Measurements from ENCODE around the gene FRMD5. TPM values are rescaled to one million over a fixed set of nuclear protein-coding genes. Genes with fewer than 3 reads are reported as not detected.

FRMD5 gene
- total and polyA plus RNA-seq, 2 experiments from 2014 or later: 0.51 to 3.8 TPM

GRCh38 chr15:44018151-44018550 is 176.9 kb downstream of the FRMD5 start:
- H2AFZ ChIP-seq: no peak overlapping the region
- no peaks in the 10 kb centered on the region for H3K9me3 ChIP-seq (ENCODE audit: low read depth)
- H4K20me1 ChIP-seq (ENCODE audit: insufficient read depth, poor library complexity, severe bottlenecking): no peaks in the 10 kb centered on the region
- WGBS (ENCODE audit: low lambda C conversion rate, missing lambda C conversion rate): 47% methylated on average over 2 of the region's 2 CpGs
- H3K79me2 ChIP-seq: no peaks in the 10 kb centered on the region
- TF ChIP-seq EZH2phosphoT487 (IDR thresholded peaks at IDR 0.05; ENCODE audit: low read depth, severe bottlenecking, unreplicated experiment) (no peak), EZH2 (IDR thresholded peaks at IDR 0.05; ENCODE audit: borderline replicate concordance) (no peak), CTCF (IDR thresholded peaks at IDR 0.05; ENCODE audit: poor library complexity) (no peak)
- DNase-seq (ENCODE audit: low spot score): no peak
- H3K9me2 ChIP-seq (replicated peaks; ENCODE audit: insufficient read depth): no peaks in the 10 kb centered on the region
- no peaks in the 10 kb centered on the region for H3K4me1 ChIP-seq (ENCODE audit: insufficient read depth)
- H3K4me3 ChIP-seq: no peak overlapping the region
- no peak overlapping the region for H3K4me2 ChIP-seq
- H3K27me3 ChIP-seq: no peaks in the 10 kb centered on the region
- H3K27ac ChIP-seq: no peak overlapping the region
- no peaks in the 10 kb centered on the region for H3K36me3 ChIP-seq (replicated peaks; ENCODE audit: insufficient read depth, low read depth)

DNA sequence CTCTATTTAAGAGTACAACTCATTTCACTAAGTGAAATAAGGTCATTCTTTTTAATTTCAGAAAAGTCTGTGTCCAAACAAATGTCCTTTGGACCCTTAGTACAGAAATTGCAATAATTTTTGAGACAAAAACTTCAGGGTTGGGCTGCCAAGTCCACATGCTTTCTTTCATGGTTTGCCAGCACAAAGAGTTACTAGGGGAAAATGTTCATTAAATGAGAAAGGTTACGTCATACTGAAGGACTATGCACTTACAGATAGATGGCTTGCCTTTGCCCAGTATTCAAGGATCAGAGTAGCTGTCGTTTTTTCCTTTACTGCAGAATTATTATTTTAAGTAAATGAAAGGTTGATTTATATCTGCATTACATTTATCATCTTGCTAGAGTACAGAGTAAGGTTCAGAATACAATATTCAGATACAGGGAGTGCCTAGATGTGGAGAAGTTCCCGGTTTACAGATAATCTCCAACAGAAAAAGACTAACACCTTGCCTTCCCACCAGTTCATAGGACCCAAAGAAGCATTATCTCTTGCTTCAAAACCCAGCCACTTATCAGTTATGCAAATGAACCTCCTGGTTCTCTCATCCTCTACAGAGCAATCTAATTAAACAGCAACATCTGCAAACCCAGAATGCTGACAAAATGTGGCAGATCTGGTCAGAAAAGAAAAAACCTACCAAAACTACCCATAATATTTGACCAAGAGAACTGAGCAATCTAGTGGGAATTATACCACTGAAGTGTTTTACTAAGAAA is 179.3 kb downstream of the FRMD5 start:
- no peaks in the 10 kb centered on the region for H3K9me3 ChIP-seq (ENCODE audit: low read depth)
- no peaks in the 10 kb centered on the region for H3K4me1 ChIP-seq (ENCODE audit: insufficient read depth)
- no peak overlapping the region for H3K4me3 ChIP-seq
- no peaks in the 10 kb centered on the region for H3K36me3 ChIP-seq (replicated peaks; ENCODE audit: insufficient read depth, low read depth)
- H3K27ac ChIP-seq: no peak overlapping the region
- H4K20me1 ChIP-seq (ENCODE audit: insufficient read depth, poor library complexity, severe bottlenecking): no peaks in the 10 kb centered on the region
- H3K79me2 ChIP-seq: no peaks in the 10 kb centered on the region
- WGBS (ENCODE audit: low lambda C conversion rate, missing lambda C conversion rate): 72% methylated on average over 3 of the region's 3 CpGs
- no peak overlapping the region for H3K4me2 ChIP-seq
- no peaks in the 10 kb centered on the region for H3K27me3 ChIP-seq
- no peak overlapping the region for H2AFZ ChIP-seq
- DNase-seq (ENCODE audit: low spot score): no peak
- no peak for TF ChIP-seq EZH2 (IDR thresholded peaks at IDR 0.05; ENCODE audit: borderline replicate concordance)
- no peak for TF ChIP-seq EZH2phosphoT487 (IDR thresholded peaks at IDR 0.05; ENCODE audit: low read depth, severe bottlenecking, unreplicated experiment)
- TF ChIP-seq CTCF (IDR thresholded peaks at IDR 0.05; ENCODE audit: poor library complexity): no peak
- no peaks in the 10 kb centered on the region for H3K9me2 ChIP-seq (replicated peaks; ENCODE audit: insufficient read depth)

GRCh38 chr15:44011238-44011854 is 183.7 kb downstream of the FRMD5 start:
- H3K27ac ChIP-seq: no peak overlapping the region

More at GRCh38 chr15:44011238-44011854, 183.7 kb downstream of the FRMD5 start:
- no peaks in the 10 kb centered on the region for H3K9me2 ChIP-seq (replicated peaks; ENCODE audit: insufficient read depth)
- no peaks in the 10 kb centered on the region for H3K79me2 ChIP-seq
- no peaks in the 10 kb centered on the region for H3K4me1 ChIP-seq (ENCODE audit: insufficient read depth)
- no peak overlapping the region for H3K4me2 ChIP-seq
- H3K4me3 ChIP-seq: no peak overlapping the region
- TF ChIP-seq CTCF (IDR thresholded peaks at IDR 0.05; ENCODE audit: poor library complexity) (no peak), EZH2phosphoT487 (IDR thresholded peaks at IDR 0.05; ENCODE audit: low read depth, severe bottlenecking, unreplicated experiment) (no peak), EZH2 (IDR thresholded peaks at IDR 0.05; ENCODE audit: borderline replicate concordance) (no peak)
- H4K20me1 ChIP-seq (ENCODE audit: insufficient read depth, poor library complexity, severe bottlenecking): no peaks in the 10 kb centered on the region
- no peaks in the 10 kb centered on the region for H3K9me3 ChIP-seq (ENCODE audit: low read depth)
- no peaks in the 10 kb centered on the region for H3K36me3 ChIP-seq (replicated peaks; ENCODE audit: insufficient read depth, low read depth)
- WGBS (ENCODE audit: low lambda C conversion rate, missing lambda C conversion rate): 90% methylated on average over 5 of the region's 5 CpGs
- no peak overlapping the region for H2AFZ ChIP-seq
- no peaks in the 10 kb centered on the region for H3K27me3 ChIP-seq
- DNase-seq (ENCODE audit: low spot score): no peak
